CD4-positive, alpha-beta T cell treated with Interleukin-4 for 4 hours (primary cell): Measurements from ENCODE around the gene ZNF285.
"Not testable (repeated sequence)": the region's sequence is repeated elsewhere in the genome, so short reads cannot be mapped to it uniquely, and the experiment has no call there.

ENCODE experiments used
- DNase-seq: peaks from one replicate; pipeline ENCODE4 v3.0.0-alpha.2; 2020

The ZNF285 gene

DNA sequence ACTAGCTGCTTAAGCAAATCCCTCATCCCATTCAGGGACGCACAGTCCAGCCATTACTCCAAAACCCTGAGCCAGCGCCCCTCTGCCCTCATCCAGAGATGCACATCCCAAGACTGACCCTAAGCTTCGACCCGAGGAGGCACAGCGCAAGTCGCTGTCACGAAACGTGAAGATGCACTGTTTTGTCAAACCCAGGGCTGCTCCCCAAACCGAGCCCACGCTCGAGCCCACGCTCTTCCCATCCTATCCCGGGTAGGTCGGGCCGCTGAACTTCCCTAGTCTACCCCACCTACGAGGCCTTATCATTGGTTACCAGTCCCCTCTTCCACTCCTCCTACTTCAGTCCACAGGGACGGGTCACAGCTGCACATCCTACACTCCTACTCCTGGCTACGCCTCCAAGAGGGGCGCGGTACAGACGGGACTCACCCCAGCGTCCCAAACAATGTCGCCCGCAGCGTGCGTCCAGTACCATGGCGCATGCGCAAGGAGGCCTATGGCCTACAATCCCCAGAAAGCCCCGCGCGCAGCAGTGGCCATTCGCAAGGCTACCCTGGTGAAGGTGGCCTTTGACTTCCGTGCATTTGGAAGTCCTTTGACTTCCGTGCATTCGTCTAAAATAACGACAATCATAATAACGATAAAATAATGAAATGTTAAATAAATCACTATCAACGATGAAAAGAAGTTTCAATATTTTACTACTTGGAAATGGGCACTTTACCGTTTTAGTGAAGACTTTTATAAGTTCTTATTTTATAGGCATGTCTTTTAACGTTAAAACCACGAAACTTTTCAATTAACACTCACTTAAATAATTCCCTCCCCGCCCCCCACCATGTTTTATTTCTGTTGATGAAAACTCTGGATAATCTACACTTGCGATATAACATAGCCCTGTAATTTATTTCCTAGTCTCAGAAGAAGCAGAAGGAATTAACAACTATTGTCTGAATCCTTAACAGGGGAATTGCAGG, at the start of gene ZNF285:
ZNF285 (minus strand) TSS at position 470 of the 977 bp plus-strand sequence. CDS start 4,395 bp downstream, outside the sequence.
- DNase-seq: peak; percentile 78

- DNase-seq: peak; percentile 55
Measured at GRCh38 chr19:44447916-44448674, 46.7 kb upstream of the ZNF285 start, which contains the start of gene ZNF229. Gene ZNF229 (minus strand): TSS chr19:44448472. CDS start chr19:44442847, 5,625 bp downstream.

DNA sequence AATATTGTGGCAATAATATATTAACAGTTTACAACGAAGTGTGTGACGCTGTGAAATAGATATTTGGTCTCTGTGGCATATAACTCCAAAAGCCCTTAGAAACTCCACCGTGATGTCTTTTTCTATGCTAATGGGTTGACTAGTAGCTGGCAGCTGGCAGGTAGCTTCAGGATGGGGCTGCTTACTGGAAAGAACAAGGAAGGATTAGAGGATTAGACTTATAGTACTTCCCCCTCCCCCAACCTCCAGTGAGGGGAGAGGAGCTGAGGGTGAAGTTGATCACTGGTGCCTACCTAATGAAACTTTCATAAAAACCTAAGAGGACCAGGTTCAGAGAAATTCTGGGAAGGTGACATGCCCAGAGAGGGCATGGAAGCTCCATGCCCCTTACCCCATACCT, 37.0 kb upstream of the ZNF285 start:
- DNase-seq: no peak

GRCh38 chr19:44435441-44435840, 34.0 kb upstream of the ZNF285 start:
- no peak for DNase-seq

DNA sequence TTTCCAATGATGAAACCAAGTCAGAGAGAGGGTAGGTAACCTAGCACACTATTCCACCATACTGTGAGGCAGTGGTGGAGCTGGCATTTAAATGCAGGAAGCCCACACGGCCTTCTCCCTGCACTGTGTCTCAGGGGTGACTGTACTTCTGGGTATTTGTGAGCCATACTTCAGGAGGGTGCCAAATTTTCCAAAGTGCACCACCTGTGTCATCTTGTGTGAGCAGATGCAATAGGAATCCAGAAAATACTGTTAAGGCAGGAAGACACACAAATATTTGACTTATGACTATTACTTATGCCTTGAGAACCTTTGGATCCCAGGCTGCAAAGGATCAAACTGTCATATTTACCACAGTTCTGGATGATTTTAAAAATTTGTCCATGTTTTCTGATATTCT, 29.5 kb upstream of the ZNF285 start:
- DNase-seq: no peak

- DNase-seq: not testable (repeated sequence)
Measured at GRCh38 chr19:44415553-44415952, 14.1 kb upstream of the ZNF285 start.

DNA sequence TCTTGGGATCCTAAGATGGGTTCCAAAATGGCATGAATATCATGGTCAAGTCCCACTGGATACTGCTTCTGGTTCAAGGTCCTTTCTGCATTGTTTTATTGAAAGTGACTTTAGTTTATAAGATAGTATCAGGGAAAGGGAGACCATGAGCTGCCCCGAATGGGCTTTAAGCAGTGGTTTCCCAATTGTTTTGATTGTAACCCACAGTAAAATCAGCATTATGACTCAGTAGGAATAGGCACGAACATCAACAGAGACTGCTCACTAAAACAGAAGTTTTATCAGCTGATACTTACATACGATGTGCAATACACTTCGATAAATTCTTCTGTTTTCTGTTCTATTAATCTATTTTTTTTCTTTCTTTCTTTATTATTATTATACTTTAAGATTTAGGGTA, 12.1 kb downstream of the ZNF285 start:
- not testable (repeated sequence) for DNase-seq

GRCh38 chr19:44374789-44375188, 26.6 kb downstream of the ZNF285 start:
- DNase-seq: no peak

DNA sequence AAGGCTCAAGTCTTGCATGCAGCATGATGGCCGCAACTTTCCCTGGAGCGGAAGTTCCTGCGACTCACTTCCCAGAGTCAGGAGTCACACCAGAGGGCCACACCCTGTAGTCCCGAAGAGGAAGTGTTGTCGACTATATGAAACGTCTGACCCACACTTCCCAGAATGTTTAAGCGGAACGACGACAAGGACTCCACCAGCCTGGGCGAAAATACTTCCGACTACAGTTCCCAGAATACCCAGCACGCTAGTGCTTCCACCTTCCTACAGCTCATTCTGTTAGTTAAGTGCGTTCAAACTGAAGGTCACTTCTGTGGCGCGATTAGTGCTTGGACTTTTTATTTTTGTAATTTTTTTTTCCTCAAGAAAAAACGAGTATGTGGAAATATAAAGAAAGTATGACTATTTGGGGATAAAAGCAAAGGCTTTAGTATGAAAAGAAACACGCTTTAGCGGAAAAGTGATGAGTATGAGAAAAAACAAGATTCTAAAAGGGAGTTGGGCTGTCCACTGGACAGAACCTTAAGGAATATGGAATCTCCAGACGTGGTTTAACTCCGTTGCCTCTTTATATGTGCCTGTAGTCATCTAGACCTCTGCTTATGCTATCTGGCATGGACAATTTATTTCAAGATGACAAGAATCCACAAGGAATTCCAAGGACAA, 29.5 kb downstream of the ZNF285 start:
- no peak for DNase-seq

DNA sequence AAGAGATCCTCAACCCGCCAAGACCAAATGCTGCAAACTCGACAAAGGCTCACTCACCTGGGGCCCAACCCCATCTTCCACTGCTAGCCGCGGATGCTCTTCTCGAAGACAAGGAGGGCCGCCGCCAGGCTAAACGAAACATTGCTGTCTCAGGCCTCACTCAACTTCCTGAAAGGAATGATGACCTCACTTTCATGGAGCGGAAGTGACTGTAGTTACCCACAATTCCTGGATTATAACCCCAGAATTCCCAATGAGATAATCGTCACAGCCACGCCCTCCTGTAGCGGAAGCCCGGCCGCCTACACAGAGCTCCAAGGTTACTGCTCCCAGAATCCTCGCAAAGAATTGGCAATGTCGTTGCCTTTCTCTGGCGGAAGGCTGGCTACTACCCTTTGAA, 34.4 kb downstream of the ZNF285 start:
- DNase-seq: no peak

- peak; percentile 11 for DNase-seq
Measured at GRCh38 chr19:44356383-44357111, 44.9 kb downstream of the ZNF285 start, which contains the start of gene ZNF112. Gene ZNF112 (minus strand): TSS chr19:44356680. CDS start chr19:44340539, 16,141 bp downstream.

- DNase-seq: no peak
Measured at GRCh38 chr19:44346556-44346955, 54.9 kb downstream of the ZNF285 start.

- DNase-seq: no peak
Measured at GRCh38 chr19:44345959-44346358, 55.4 kb downstream of the ZNF285 start.

- no peak for DNase-seq
Measured at GRCh38 chr19:44344255-44344654, 57.2 kb downstream of the ZNF285 start.

GRCh38 chr19:44341794-44342193, 59.6 kb downstream of the ZNF285 start:
- no peak for DNase-seq

DNA sequence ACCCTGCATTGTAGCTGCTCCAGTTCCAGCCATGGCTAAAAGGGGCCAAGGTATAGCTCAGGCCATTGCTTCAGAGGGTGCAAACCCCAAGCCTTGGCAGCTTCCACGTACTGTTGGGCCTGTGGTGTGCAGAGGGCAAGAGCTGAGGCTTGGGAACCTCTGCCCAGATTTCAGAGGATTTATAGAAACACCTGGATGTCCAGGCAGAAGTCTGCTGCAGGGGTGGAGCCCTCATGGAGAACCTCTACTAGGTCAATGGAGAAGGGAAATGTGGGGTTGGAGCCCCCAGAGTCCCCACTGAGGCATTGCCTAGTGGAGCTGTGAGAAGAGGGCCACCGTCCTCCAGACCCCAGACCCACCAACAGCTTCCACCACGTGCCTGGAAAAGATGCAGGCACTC, 66.8 kb downstream of the ZNF285 start:
- DNase-seq: not testable (repeated sequence)
